GM21723 (cell line): ENCODE measurements around the gene PRRX2.
"Not testable (repeated sequence)": the region's sequence is repeated elsewhere in the genome, so short reads cannot be mapped to it uniquely, and the experiment has no call there.

Source experiments
- ATAC-seq: cut with Tn5 transposase; IDR thresholded peaks from one replicate; pipeline ENCODE4 v1.9.1; 2021; ENCODE audit warnings: mild to moderate bottlenecking, moderate library complexity; ENCODE audit not compliant: unreplicated experiment

The PRRX2 gene

GRCh38 chr9:129653823-129654553 is 11.5 kb upstream of the PRRX2 start:
- no peak for ATAC-seq

GRCh38 chr9:129654554-129655040 is 10.8 kb upstream of the PRRX2 start:
- no peak for ATAC-seq

GRCh38 chr9:129655154-129655553 is 10.3 kb upstream of the PRRX2 start:
- ATAC-seq, result no peak

- no peak for ATAC-seq
Measured at GRCh38 chr9:129655696-129656095, 9.8 kb upstream of the PRRX2 start.

GRCh38 chr9:129656795-129657390 is 8.6 kb upstream of the PRRX2 start:
- ATAC-seq, result no peak

GRCh38 chr9:129661029-129661428 is 4.4 kb upstream of the PRRX2 start:
- ATAC-seq, result no peak

- not testable (repeated sequence) for ATAC-seq
Measured at GRCh38 chr9:129662239-129662638, 3.2 kb upstream of the PRRX2 start.

- no peak for ATAC-seq
Measured at GRCh38 chr9:129664746-129665388, 580 bp upstream of the PRRX2 start.

GRCh38 chr9:129665814-129666520 is 520 bp downstream of the PRRX2 start:
- ATAC-seq, result no peak

- no peak for ATAC-seq
Measured at GRCh38 chr9:129666575-129666974, 1.1 kb downstream of the PRRX2 start.

- ATAC-seq, result no peak
Measured at GRCh38 chr9:129667378-129667777, 1.9 kb downstream of the PRRX2 start.

- ATAC-seq, result no peak
Measured at GRCh38 chr9:129667850-129668249, 2.4 kb downstream of the PRRX2 start.

GRCh38 chr9:129669141-129669718 is 3.8 kb downstream of the PRRX2 start:
- ATAC-seq, result no peak

- ATAC-seq, result no peak
Measured at GRCh38 chr9:129669946-129670345, 4.5 kb downstream of the PRRX2 start.

GRCh38 chr9:129671065-129671464 is 5.6 kb downstream of the PRRX2 start:
- ATAC-seq, result no peak

GRCh38 chr9:129671519-129671918 is 6.1 kb downstream of the PRRX2 start:
- ATAC-seq, result no peak

GRCh38 chr9:129672702-129673101 is 7.3 kb downstream of the PRRX2 start:
- no peak for ATAC-seq

- no peak for ATAC-seq
Measured at GRCh38 chr9:129673602-129674001, 8.2 kb downstream of the PRRX2 start.

- ATAC-seq, result no peak
Measured at GRCh38 chr9:129674229-129674628, 8.8 kb downstream of the PRRX2 start.

- ATAC-seq, result no peak
Measured at GRCh38 chr9:129675620-129676019, 10.2 kb downstream of the PRRX2 start.

GRCh38 chr9:129676287-129676686 is 10.8 kb downstream of the PRRX2 start:
- ATAC-seq, result no peak
